HEK293 (cell line): ENCODE data around the gene VIT.

ENCODE experiments used
- CTCF ChIP-seq: fragments of 450-650 bp; formaldehyde crosslinking; IDR thresholded peaks from 2 replicates; pipeline ENCODE4 v1.5.1; 2016; ENCODE audit warnings: missing biosample characterization, missing genetic modification characterization
- PATZ1 ChIP-seq: fragments of 450-650 bp; formaldehyde crosslinking; IDR thresholded peaks from 2 replicates; pipeline ENCODE4 v1.5.1; 2016; ENCODE audit warnings: missing biosample characterization, missing genetic modification characterization
- PBX3 ChIP-seq: sonication (generic); formaldehyde crosslinking; IDR thresholded peaks from 2 replicates; pipeline ENCODE4 v1.8.1; 2022; ENCODE audit warnings: mild to moderate bottlenecking, moderate library complexity, missing genetic modification reagents
- REST ChIP-seq: fragments of 450-650 bp; formaldehyde crosslinking; IDR thresholded peaks from 2 replicates; pipeline ENCODE4 v1.5.1; 2016; ENCODE audit warnings: missing biosample characterization, missing genetic modification characterization
- TRIM28 ChIP-seq: IDR thresholded peaks from 2 replicates; pipeline ENCODE4 v1.6.1; 2011; ENCODE audit warnings: low read length, control low read depth, borderline replicate concordance
- ZBTB1 ChIP-seq: fragments of 450-650 bp; formaldehyde crosslinking; IDR thresholded peaks from 2 replicates; pipeline ENCODE4 v1.5.1; 2016; ENCODE audit warnings: missing biosample characterization, missing genetic modification characterization
- ZBTB17 ChIP-seq: fragments of 450-650 bp; formaldehyde crosslinking; IDR thresholded peaks from 2 replicates; pipeline ENCODE4 v1.5.1; 2016; ENCODE audit warnings: missing biosample characterization, missing genetic modification characterization
- ZBTB8A ChIP-seq: fragments of 450-650 bp; formaldehyde crosslinking; IDR thresholded peaks from 2 replicates; pipeline ENCODE4 v1.5.1; 2016; ENCODE audit warnings: missing biosample characterization, missing genetic modification characterization
- ZNF211 ChIP-seq: fragments of 450-650 bp; formaldehyde crosslinking; IDR thresholded peaks from 2 replicates; pipeline ENCODE4 v1.5.1; 2016; ENCODE audit warnings: low read depth, missing biosample characterization, missing genetic modification characterization
- ZNF26 ChIP-seq: fragments of 450-650 bp; formaldehyde crosslinking; IDR thresholded peaks from 2 replicates; pipeline ENCODE4 v1.5.1; 2016; ENCODE audit warnings: missing biosample characterization, missing genetic modification characterization
- ZNF311 ChIP-seq: fragments of 450-650 bp; formaldehyde crosslinking; IDR thresholded peaks from 2 replicates; pipeline ENCODE4 v1.5.1; 2017; ENCODE audit warnings: missing biosample characterization, missing genetic modification characterization, borderline replicate concordance
- ZNF362 ChIP-seq: fragments of 450-650 bp; formaldehyde crosslinking; IDR thresholded peaks from 2 replicates; pipeline ENCODE4 v1.5.1; 2016; ENCODE audit warnings: missing biosample characterization, missing genetic modification characterization

- TF ChIP-seq PATZ1 (tag by site-specific recombination) (no peak), CTCF (tag by site-specific recombination) (no peak), ZBTB1 (tag by site-specific recombination) (no peak), TRIM28 (no peak), ZNF211 (no peak), ZNF311 (tag by site-specific recombination) (no peak), ZNF362 (no peak), PBX3 (no peak), REST (tag by site-specific recombination) (no peak), ZBTB8A (tag by site-specific recombination) (no peak), ZBTB17 (tag by site-specific recombination) (no peak), ZNF26 (no peak)
These were observed 158.9 kb downstream of the VIT start for GRCh38 chr2:36855429-36855828.
